NCI-H748 (cell line): Measurements from ENCODE around the gene CDH22.
A peak's percentile ranks its signal among the peaks of the same experiment; 100 is the strongest.

ENCODE experiments used
- DNase-seq: peaks from one replicate; lab custom pipeline; 2025; ENCODE audit not compliant: unreplicated experiment; lab: John Stamatoyannopoulos, UW

Gene CDH22

DNA sequence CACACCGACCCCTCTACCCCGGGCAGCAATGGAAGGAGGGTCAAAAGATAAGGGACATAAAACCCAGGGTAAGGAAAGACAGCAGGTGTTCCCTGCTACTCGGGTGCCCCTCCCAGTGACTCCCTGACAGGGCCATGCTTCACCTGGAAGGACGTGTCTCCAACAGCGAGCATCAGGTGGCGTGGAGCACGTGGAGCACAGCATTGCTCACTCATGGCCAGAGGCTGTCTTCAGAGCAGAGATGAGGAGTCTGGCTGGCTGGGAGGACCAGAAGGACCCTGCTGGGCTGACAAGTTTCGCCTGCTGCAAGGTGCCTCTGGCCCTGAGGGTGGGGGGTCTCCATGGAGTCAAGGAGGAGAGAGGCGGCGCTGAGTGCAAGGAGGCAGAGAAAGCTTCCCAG lies 15.3 kb upstream of the CDH22 start:
- no peak for DNase-seq

DNA sequence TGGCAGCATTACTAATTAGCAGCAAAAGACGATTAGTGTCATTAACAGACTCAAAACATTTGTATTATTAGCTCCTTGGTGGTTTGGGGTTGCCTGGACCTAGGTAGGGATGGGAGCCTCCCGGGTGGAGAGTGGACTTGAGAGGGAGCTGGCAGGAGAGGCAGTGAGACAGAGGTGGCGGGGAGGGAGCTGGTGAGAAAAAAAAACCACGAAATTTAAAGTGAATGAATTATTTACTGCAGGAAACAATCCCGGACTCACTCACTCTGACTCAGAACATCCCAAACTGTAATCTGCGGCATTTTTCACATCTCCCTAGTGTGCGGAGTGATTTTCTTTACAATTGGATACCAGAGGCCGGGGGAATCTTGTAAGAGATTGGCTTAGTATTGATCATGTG lies 14.3 kb upstream of the CDH22 start:
- DNase-seq, result no peak

DNA sequence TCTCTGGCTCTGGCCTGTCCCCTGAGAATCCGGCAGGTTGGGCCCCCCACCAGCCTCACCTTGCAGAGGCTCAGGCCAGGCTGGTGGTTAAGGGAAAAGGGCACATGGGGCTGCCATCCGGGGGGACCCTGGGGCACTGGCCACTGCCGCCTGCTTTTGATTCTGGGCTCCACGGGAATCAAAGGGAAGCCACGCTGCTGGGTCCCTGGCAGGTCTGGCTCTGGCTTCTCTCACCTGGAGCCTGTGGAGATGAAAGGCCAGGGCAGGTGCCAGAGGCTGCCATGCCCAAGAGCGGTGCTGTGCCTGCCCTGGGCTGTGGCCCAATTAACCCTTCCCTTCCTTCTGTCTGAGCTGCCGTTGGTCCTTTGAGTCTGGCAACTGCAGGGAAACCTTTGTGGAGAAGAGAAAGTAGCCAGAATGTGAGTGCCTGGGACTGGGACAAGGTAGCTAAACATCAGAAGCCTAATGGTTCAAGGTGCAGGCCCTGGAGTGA lies 9.4 kb upstream of the CDH22 start:
- DNase-seq, result no peak

- peak; percentile 63 for DNase-seq
Measured at GRCh38 chr20:46316984-46317684, 8.8 kb upstream of the CDH22 start.

- DNase-seq, result no peak
Measured at GRCh38 chr20:46315311-46315710, 7.0 kb upstream of the CDH22 start.

GRCh38 chr20:46312945-46313861 lies 4.9 kb upstream of the CDH22 start:
- DNase-seq, result no peak

- DNase-seq, result no peak
Measured at GRCh38 chr20:46312075-46312944, 4.0 kb upstream of the CDH22 start.

DNA sequence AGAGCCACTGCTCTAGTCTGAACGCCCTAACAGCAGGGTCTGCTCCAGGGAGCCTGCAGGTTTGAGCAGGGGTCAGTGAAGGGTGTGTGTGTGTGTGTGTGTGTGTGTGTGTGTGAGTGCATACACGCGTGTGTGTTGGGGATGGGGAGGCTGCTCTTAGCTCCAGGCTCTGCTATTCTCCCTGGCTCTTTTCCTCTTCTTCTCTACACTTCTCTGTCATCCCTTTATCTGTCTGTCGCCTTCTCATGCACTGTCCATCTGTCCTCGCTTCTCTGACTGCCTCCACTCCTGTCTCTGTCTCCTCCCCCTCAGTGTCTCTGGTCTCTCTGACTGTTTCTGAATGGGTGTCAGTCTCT lies 3.4 kb upstream of the CDH22 start:
- no peak for DNase-seq

- DNase-seq, result peak; percentile 8
Measured at GRCh38 chr20:46311039-46311650, 2.8 kb upstream of the CDH22 start.

- DNase-seq, result no peak
Measured at GRCh38 chr20:46309945-46310344, 1.6 kb upstream of the CDH22 start.

DNA sequence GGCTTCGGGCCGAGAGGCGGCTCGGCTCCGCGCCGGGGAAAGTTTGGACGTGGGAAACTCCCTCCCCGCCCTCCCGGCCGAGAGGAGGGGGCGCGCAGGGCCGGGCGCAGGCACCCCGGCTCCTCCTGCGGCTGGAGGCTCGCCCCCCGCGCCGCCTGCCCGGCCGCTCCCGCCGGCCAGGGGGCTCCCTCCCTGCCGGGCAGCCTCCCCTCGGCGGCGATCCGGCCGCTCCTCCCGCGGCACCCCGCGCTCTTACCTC lies 370 bp downstream of the CDH22 start:
- no peak for DNase-seq

GRCh38 chr20:46307139-46307998 lies 929 bp downstream of the CDH22 start:
- peak; percentile 59 for DNase-seq

GRCh38 chr20:46306743-46307138 lies 1.6 kb downstream of the CDH22 start:
- DNase-seq, result no peak

GRCh38 chr20:46305973-46306360 lies 2.3 kb downstream of the CDH22 start:
- DNase-seq, result no peak

DNA sequence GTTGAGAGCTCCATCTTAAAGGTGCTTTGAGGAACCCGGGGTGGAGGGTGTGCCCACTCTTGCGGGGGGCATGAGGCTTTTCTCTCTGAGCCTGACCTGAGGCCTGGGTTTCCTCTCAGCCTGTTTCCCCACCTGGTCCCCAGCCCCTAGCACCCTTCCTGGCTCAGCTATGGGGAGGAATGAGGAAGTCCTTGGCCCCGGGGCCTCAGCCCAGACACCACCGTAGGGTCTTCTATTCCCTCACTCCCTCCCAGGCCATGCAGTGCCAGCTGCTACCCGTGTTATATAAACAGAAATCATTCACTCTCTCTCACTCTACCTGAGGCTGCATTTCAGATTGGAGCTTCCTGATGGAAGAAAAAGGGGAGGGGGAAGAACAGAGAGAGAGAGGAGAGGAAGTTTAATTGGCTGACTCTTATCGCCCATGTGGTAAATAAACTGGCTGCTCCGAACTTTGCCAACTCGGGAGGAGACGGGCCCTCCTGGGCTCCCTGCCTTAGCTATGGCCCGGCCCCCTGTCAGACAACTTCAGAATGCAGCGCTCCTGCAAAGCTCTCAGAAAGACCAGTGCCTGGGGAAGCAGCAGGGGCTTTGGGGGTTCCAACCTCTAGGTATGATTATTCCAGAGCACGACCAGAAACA lies 2.8 kb downstream of the CDH22 start:
- no peak for DNase-seq

DNA sequence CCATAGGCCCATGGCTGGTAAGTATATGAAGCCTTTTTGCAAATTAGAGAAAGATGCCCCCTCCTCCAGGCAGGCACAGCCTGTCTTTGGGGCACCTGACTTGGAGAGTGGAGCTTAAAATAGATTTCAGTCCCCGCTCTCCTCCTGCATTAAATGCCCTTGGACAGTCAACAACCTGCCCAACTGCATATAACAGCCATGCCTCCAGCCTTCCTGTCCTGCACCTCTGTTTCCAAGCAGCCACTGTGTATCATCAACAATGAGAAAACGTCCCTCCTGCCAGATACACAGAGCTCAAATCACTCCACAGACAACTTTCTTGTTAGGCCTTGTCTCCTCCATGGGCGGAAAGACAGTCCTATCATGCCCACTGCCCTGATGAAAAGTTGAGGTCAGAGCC lies 3.4 kb downstream of the CDH22 start:
- DNase-seq, result no peak

DNA sequence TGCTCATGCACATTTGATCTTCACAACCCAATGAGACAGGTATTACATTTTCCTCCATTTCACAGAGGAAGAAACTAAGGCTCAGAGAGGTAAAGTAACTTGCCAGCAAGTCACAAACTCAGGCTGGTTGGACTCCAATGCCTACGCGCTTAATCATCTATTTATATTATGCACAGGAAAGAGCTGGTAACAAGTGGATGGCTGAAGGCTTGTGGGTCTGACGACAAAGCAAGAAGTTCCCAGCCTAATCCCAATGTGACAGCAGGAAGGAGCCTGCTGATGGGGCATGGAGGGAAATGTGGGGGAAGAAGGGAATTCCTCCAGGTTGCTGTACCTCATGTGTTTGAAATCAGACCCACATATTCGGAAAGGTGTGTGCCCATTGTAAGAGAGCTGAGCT lies 3.9 kb downstream of the CDH22 start:
- no peak for DNase-seq

DNA sequence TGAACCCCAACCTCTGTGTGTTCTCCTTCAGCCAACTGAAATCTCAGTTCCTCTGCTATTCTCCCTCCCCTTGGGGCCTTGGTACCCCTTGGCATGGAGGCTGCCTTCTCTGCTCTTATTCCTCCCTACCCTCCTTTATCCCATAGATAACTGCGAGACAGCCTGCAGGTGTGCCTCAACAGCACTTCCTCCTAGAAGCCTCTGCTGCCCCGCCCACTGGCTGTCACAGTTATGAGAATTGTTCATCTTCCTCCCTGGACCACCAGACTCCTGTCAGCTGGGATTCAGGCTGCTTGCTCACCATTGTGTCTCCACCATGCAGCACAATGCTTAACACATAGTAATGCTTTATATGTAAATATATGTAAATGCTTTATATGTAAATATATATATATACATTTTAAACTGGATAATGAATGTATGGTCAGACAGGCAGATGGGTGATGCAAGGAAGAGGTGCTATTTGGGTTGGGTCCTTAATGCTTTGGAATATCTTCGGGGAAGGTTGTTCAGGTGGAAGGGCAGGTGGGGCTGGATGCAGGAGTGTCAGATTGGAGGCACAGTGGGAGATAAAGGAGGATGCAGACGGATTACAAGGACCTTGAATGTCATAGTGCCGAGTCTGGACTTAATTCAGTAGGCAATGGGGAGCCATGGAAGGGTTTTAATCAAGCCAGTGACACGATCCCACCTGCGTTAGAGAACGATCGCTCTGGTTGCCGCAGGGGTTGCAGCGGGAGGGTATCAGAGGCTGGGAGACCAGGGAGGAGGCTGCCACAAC lies 4.9 kb downstream of the CDH22 start:
- no peak for DNase-seq

DNA sequence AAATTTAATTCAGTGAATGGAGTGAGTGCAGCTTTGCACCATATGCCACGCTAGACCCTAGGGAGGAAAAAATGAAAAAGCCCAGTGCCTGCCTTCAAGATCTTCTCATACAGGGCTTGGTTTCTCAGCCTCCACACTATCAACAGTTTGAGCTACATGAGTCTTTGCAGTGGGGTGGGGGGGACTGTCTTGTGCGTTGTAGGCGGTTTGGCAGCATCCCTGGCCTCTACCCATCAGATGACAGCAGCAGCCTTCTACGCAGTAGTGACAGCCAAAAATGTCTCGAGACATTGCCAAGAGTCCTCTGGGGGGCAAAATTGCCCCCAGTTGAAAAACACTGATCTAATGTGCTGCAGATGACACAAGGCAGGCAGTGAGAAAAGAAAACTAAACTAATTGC lies 6.2 kb downstream of the CDH22 start:
- DNase-seq, result no peak
